IPS-NIHi7 (cell line): Measurements from ENCODE around the gene VPS52.

Experiments
- DNase-seq: peaks from one replicate; pipeline ENCODE4 v3.0.0; 2012; ENCODE audit warnings: mixed read lengths; ENCODE audit errors: extremely low spot score

Gene VPS52, protein sequence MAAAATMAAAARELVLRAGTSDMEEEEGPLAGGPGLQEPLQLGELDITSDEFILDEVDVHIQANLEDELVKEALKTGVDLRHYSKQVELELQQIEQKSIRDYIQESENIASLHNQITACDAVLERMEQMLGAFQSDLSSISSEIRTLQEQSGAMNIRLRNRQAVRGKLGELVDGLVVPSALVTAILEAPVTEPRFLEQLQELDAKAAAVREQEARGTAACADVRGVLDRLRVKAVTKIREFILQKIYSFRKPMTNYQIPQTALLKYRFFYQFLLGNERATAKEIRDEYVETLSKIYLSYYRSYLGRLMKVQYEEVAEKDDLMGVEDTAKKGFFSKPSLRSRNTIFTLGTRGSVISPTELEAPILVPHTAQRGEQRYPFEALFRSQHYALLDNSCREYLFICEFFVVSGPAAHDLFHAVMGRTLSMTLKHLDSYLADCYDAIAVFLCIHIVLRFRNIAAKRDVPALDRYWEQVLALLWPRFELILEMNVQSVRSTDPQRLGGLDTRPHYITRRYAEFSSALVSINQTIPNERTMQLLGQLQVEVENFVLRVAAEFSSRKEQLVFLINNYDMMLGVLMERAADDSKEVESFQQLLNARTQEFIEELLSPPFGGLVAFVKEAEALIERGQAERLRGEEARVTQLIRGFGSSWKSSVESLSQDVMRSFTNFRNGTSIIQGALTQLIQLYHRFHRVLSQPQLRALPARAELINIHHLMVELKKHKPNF

GRCh38 chr6:33271468-33272274 is at the start of gene VPS52, which contains the start of gene RPS18:
TSS of gene VPS52 (minus strand) at chr6:33271876. CDS start at chr6:33271675, 201 bp downstream.
TSS of gene RPS18 (plus strand) at chr6:33272075. CDS start at chr6:33272120, 45 bp downstream.
- peak; percentile 90 for DNase-seq

DNA sequence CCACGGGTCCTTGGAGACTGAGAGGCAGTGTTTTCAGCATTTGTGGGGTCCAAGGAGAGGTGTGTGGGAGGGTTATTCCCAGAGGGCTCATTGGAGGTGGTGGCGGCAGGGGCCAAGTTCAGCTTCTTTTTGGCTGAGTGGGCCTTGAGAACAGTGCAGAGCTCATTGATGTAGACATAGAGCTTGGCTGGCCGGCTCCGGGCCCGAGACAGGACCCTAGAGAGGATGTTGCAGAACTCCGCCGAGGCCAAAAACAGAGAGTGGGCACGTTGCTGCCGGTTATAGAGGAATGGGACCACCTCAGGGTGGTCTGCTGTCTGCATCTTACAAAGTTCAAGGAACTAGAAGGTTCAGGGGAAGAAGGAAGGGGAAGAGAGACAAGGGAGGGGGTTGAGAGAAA is 49.6 kb upstream of the VPS52 start:
- no peak for DNase-seq

DNA sequence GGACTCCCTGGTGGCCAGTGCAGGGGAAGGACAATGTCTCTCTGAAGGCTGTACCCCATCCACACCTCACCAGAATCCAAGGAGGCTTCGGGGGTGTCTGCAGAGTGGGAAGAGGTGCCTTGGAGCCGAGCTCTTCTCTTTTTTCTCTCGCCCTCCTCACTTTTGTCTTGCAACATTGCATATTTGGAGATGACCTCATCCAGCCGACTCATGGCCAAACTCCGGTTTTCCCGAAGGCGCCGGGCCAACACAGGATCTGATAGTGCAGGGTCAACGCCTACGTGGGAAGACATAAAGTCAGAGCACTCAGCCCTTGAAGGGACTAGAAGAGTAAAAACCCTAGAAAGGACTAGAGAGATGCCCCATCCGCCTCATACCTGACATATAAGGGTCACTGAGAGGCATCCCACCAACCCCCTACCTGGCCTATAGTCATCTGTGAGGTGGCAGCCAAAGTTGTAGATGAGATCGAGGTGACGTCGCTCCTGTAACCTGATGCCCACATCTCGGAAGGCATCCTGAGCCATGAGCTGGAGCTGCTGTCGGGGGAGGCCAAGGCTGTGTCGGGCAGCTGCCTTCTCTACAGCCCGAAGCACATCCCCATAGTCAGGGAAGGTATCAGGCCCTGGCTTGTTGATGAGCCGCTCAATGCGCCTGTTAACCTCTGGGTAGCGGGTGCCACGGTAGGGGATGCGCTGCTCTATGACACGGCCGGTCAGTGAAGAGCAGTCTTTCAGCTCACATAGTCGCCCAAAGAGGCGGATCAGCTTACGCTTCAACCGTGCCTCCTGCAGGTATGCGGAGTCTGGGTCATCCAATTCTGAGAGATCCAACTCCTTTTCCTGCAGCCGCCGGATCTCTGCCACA is 48.9 kb upstream of the VPS52 start:
- DNase-seq = no peak

- DNase-seq = no peak
These were observed 48.3 kb upstream of the VPS52 start for GRCh38 chr6:33319939-33320314.

GRCh38 chr6:33318426-33319073 is 46.9 kb upstream of the VPS52 start:
- DNase-seq = no peak

- peak; percentile 88 for DNase-seq
These were observed 46.2 kb upstream of the VPS52 start, which contains the start of gene ZBTB22 for GRCh38 chr6:33317669-33318425. TSS of gene ZBTB22 (minus strand) at chr6:33317744. CDS start at chr6:33316916, 828 bp downstream.

GRCh38 chr6:33317419-33317668 is 45.7 kb upstream of the VPS52 start:
- DNase-seq = peak; percentile 74

DNA sequence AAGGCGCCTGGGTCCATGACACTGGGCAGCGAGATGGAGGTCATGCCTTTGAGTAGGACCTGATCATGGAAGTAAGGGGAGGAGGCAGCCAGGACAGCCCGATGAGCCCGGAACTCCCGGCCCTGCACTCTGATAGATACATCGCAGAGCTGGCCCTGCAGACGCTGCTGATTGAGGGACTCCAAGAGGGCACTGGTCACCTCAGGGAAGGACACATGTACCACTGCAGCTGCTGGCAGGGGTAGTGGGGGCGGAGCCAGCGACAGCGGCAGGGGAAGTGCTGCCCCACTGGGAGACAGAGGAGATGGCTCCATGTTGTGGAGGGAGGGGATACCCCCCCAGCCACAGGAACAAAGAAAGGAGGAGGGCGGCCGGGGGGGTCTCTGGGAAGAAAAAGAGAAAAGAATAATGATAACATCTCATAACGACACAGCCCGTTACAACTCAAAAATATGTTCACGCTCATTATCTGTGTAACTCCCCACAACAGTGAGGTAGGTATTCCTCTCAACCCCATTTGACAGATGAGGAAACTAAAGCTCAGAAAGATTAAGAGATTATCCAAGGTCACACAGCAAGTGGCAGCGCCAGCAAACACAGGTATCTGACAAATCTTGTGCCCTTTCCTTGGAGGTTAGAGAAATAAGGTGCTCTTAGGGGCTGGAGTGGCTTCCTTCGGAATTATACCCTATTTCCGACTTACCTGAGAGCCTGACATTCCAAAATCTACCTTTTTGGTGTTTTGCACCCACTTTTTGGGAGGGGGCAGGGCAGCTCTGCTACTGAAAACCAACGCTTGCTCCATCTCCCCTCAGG is 45.1 kb upstream of the VPS52 start:
- DNase-seq = no peak

- DNase-seq = no peak
These were observed 44.3 kb upstream of the VPS52 start for GRCh38 chr6:33315793-33316602.

DNA sequence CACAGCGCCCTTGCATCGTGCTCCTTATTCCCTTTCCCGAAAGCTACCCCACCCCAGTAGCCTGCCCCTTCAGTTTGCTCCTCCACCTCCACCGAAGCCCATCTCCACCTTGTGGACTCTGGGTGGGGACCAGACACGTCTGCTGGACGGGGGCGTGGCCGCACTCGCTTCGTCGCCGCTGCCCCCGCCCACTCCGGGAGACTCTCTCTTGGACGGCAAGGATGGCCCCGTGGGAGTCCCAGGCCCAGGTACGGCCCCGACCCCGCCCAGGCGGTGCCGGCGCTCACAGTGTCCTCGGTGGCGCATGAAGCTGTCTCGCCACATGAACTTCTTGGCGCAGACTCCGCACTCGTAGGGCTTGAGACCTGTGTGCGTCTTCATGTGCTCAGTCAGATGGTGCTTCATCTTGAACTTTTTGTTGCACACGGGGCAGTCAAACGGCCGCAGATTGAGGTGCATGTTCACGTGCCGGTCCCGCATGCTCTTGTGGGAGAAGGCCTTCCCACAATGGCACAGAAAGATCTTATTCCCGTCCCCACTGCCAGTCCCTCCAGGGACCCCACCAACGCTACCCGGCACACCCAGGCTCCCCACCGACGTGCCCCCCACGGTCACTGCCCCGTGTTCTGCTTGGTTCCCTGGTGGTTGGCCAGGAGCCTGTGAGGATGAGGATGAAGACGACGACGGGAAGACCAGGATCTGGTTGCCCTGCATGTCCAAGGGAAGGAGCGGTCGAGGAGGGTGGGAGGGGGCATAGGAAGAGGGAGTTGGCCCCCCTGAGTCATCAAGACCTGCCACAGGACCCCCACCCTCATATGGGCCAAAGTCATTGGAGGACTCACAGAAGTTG is 43.5 kb upstream of the VPS52 start:
- DNase-seq = peak; percentile 23

GRCh38 chr6:33314515-33314942 is 42.9 kb upstream of the VPS52 start:
- DNase-seq = peak; percentile 40

DNA sequence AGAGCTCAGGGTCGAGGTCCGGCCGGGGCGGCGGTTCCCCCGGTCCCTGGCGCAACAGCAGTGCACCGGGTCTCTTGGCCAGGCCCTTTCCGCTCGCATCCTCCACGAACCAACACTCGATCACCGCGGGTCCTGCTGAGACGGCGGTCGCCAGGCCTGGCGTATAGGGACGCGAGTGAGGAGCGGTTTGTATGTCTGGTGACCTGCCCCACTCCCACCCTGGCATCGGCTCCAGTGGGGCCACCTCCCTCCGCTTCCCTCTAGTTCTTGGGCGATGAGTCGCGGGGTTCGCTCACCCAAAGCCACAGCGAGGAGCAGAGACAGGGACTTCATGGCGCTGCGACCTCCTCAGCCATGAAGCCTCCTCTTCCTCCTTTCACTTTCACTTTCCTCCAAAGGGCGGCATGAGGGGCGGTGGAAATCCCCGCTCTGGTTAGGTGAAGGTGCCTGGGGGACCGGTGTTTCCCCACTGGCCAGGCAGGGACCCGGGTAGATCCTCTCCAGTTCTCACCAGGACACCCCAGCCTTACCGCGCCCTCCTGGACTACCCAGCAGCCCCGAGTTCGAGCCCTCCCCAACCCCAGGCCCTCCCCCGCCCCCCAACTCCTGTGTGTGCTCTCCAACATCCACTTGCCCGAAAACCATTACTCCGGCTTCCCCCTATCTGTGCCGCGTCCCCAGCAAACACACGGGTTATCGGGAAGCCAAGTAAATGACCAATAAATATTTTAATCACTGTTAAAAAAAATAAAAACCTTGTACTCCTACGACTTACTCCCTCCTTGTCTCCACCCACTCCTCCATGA is 42.2 kb upstream of the VPS52 start, which contains the start of gene TAPBP:
TAPBP (minus strand) TSS at position 370 of the 806 bp plus-strand sequence; CDS start at position 333, 37 bp downstream.
- peak; percentile 25 for DNase-seq

DNA sequence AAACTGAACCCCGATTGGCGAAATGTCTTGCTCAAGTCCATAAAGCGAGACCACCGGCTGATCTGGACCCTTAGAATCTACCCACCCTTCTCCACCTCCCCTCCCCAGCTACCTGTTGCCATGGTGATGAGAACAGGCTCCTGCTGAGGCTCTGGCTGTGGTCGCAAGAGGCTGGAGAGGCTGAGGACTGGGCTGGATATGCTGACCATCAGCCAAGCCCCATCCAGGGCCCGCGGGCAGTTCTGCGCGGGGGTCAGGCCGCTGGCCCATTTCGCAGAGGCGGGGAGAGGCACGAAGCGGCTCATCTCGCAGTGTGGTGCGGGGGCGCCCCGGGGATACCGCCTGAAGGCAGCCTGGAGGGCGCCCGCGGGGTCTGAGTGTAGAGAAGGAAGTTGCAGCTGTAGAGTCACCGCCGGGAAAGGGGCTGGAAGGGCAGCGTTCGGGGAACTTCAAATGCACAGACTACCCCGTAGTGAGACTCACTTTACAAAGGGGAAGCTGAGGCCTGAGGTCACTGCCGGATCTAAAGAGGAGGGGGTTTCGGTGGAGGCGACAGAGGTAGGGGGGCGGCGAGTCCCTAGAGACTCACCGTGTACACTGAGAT is 41.5 kb upstream of the VPS52 start:
- DNase-seq = peak; percentile 48

- DNase-seq = peak; percentile 86
These were observed 40.9 kb upstream of the VPS52 start for GRCh38 chr6:33312361-33313104.

DNA sequence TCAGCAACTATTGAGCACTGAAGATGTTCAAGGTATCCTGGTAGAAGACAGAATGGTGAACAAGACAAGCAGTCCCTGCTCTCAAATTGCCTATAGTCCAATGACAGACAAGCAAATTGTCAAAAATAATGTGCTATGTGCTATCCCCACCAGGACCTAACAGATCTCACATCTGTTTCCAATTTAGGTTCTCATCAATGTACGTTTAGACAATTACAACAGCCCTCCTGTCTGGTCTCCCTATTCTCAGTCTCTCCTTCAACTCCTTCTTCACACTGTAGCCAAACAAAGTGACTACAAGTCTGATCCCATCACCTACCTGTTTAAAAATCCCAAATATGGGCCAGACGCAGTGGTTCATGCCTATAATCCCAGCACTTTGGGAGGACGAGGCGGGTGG is 34.7 kb upstream of the VPS52 start:
- DNase-seq = no peak
